ENCODE measurements around the gene GNAO1.

Gene GNAO1

DNA sequence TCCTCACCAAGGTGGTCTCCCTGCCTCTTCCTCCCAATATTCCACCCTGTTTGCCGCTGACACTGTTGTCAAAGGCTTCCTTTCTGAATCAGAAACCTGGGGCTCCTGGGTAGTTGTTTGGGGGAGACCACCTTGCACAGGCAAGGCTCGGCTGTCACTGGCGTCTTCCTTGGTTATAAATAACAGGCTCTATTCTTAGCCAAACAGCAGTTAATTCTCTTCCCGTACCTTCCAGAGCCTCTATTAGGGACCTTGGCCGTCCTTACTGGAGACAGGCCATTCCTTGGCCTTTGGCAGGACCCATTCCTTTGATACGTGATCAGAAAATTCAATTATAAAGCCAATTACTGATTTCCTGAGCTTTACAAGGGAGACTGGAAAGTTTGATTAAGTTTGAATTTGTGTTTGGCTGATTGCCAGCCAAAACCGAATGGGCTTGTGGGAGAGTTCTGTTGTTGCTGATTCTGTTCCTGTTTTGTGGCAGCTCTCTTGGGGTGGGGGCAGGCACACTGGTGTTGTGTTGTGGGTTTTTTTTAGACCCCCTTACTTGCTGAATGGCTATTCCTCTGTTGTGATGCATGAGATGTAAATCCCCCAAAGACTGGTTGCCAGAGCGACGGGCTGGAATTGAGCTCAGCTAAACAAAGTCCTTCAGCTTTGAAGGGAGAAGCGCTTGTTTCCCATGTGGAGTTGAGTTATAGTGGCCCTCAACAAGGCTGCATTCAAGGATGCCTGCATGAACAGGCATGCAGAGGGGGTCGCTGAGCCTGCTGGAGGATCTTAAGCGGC, 104.6 kb downstream of the GNAO1 start:
- no peak for DNase-seq

DNA sequence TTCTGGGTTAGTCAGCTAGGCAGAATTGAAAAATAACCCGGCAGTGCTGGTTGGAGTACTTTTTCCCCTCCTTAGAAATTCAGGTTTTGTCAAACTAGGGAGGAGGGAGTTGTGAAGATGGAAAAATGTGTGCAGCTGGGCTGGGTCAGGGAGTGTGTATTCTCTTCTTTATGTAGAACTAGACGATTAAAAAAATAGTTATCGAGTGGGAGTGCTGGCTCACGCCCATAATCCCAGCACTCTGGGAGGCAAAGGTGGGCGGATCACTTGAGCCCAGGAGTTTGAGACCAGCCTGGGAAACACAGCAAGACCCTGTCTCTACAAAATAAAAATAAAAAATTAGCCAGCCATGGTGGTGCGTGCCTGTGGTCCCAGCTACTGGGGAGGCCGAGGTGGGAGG, 106.4 kb downstream of the GNAO1 start:
- DNase-seq = no peak

DNA sequence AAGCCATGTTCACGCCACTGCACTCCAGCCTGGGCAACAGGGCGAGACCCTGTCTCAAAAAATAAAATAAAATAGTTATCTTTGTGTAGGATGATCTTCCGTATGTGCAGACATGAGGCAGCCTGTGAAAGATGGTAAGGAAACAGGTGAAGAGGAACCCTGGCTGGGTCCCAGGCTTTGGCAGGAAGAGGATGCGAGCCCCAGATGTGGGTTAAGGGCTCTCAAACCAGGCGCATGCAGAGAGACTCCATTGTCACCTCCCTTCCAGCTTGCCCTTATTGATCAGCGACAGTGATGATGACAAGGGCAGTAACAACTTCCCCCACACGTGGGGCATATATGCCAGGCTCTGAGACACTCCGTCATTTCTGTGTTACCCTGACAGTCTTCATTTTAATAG, 106.8 kb downstream of the GNAO1 start:
- DNase-seq = no peak

DNA sequence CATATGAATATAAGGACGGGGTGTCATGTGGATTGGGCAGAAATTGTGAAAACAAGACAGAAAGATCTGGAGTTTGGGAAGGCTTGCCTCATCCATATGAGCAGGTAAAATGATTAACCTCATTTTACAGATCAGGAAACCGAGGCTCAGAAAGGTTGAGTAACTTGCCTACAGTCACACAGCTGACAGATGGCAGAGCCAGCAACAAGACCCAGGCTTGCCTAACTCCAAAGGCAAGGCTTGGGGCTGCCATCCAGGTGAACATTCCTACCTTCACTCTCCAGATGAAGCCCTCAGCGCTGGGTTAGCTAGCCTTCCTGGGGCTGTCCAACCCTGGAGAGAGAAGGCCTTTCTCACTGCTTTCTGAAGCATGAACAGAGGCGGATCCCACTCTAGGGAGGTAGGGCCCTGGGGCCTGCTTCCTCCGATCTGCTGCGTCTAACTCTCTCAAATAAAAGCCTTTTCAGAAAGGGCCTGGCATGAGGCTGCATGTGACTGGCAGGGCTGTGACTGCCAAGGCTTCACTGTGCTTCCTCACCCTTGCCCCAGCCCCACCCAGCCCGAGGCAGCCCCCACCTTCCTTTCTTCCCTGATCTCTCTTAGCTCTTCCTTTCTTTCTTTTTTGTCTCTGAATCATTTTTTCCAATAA, 107.8 kb downstream of the GNAO1 start:
- DNase-seq = no peak

DNA sequence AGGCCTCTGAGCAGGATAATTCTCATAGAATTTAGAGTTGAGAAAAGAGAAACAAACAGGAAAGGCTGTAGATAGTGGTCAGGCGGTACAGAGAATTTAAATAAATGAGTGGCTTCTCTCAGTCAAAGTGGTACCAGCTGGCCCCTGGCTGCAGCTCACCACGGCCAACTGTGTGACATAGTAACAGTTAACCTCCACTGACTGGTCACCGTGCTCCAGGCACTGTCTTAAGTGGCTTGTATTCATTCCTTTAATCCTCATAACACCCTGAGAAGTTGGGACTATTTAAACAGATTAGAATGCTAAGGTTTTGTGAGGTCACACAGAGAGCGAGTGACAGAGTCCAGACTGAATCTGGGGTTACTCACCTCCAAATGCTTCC, 108.9 kb downstream of the GNAO1 start:
- DNase-seq = no peak

DNA sequence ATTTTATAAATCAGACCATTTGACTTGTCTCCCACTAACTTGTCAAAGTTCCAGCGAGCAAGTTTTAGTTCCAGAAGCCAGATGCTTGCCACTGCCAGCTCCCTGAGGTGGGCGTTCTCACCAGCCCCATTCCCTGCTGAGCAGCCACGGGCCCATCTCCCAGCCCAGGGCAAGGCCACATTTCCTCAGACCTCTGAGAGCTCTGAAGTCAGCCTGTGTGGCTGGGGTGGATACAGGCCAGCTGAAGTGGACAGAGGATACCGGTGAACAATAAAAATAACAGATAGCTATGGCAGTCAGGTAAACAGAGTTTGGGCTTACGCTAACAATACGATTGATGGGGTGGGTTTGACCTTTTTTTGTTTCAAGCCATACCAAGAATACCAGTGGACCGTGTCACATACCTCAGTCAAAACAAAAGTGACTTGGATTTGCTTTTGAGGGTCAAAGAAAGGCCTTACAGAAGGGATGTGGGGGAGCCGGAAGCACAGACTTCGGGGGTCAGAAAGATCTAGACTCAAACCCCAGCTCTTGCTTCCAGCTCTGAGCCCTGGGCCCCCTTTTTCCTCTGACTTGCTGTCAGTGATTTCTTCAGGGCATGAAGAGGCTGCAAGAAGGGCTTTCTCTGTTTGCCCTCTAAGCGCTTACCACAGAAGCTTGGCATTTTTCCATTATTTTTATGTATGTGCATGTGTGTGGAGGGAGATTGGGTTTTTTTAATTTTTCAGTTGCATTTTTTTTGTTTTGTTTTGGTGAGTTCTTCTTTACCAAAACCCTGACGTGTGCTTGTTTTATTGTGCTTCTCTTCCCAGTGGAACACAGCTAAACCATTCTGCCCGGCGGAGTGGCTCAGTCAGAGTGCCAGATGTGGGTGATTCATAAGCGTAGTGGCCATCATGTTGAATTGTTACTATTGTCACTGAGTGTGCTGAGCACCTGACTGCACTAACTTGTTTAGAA, 109.9 kb downstream of the GNAO1 start:
- no peak for DNase-seq

DNA sequence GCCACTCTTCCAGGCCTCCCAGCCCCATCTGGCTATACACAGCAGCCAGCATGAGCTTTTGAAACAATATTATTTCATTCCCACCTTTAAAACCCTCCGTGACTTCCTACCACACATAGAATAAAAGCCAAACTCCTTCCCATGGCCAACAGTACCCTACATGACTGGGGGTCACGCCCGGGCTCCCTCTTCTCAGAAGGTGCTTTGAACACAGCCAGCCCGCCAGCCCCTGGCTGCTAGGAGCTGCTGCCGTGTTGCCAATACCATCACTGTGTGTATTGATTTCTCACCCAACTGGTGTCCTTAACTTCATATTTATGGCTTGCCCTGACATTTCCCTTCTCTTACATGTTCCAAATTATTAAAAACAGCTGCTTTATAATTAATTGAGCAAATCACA, 111.2 kb downstream of the GNAO1 start:
- DNase-seq = no peak

DNA sequence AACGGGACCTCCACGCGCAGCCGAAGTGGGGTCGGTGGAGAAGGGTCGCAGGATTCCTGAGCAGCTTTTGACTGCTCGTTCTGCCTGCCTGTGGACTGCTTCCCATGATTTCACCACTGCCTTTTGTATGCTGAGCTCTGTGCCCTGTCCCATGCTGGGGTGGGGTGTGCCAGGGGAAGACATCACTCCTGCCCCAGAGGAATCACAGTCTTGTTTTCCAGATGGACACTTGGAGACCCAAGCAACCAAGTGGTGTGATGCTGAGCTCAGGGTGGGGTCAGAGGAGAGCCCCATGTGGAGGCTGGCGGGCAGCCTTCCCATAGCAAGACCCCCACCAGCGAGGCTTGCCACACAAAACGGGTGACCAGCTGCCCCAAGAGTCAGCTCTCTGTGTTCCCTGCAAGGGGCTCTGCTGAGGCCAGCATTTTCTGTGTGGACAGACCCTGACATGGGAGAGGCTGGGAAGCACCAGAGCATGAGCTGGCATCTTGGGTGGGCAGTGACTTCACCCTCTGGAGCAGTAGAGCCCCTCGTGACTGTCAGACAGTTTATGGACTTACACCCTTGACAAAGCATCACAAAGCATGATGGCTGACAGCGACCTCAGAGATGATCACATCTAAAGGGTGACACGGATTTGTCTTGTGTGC, 111.9 kb downstream of the GNAO1 start:
- no peak for DNase-seq

DNA sequence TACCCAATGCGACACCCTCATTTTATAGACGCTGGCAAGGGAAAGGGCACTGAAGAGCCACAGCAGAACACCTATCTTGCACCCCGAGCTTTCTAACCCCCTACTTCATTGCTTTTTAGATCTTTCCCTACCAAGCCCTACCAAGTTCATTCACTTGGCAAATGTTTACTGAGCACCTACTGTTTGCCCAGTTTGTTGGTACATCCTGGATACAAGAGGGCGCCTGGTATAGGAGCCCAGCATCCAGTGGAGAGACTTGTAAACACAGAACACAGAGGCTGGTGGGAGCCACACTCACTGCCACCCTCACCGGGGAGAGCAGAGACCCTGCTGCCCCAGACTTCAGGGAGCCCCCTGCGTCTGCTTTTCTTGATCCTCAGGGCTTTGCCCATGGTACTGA, 112.6 kb downstream of the GNAO1 start:
- DNase-seq = no peak

DNA sequence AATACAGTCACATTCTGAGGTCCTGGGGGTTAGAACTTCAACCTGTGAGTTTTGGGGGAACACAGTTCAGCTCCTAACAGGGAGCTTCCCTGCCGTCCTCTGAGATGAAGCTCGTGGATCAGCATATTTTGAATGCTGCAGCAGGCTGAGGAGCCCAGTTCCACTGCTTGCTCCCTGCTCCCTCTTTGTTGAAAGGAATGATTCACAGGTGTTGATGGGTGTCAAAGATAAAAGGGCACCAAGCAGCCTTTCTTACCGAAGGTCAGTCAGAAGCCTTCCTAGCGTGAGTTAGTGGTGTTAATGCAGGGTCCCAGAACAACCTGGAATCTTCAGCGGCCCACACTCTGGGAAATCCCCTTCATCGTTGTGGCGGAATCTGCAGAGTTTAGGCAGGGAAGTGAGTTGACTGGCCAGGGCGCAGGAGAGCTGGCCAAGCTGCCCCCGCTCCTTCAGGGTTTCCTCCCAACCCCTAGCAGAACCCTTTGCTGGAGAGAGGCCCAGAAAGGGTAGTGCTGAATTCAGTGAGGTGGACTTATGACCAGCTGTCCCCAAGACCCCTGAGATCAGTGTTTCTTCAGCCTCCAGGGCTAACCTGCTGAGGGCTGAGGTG, 114.8 kb downstream of the GNAO1 start:
- no peak for DNase-seq

DNA sequence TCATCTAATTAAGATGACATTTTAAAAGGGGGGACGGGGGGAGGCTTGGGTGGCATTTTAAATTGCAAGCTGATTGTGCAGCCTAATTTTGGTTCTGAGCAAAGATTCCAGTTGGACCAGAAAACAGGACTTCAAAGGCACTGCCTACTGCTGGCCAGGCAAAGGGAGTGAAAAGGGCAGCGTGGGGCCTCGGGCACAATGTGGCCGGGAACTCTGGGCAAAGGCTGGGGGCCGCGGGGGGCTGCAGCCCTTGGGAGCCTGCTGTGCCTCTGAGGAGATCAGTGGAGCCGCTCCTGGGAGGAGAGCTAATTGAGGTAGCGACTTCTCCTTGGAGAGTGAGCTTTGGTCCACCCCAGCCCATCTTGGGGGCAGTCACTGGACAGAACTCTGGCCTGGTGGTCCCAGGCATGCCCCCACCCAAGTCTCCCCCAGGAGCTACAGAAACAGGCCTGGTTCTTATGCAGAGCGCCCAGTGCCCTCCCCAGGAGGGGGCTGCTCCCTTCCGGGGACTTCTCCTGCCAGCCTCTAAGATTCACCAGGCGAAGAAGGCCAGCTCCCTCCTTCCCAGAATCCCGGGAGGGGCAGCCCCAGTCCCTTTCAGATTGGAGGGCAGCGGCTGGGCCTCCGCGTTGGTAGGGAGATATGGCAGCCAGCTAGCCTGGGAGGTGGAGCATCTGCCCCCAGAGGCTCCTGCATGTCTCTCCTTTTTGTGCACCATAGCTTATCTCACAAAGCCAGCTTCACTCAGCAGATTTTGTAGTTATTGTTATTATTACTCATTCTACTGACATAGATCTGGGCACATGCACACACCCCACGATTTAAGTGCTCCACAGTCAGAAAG, 115.6 kb downstream of the GNAO1 start:
- no peak for DNase-seq

DNA sequence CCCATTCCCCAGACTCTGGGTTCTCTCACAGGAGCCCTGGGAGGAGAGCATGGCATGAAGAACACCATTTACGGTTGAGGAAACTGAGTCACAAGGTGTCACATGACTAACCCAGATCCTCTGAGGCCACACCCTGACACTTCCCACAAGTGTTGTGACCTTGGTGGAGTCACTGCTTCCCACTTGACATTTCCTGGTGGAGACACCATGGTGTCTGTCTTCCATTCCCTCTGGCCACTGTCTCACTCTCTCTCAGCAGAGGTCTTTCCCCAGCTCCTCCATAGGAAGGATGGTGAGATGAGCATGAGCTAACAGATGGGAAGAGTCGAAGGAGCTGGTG, 116.2 kb downstream of the GNAO1 start:
- DNase-seq = no peak

DNA sequence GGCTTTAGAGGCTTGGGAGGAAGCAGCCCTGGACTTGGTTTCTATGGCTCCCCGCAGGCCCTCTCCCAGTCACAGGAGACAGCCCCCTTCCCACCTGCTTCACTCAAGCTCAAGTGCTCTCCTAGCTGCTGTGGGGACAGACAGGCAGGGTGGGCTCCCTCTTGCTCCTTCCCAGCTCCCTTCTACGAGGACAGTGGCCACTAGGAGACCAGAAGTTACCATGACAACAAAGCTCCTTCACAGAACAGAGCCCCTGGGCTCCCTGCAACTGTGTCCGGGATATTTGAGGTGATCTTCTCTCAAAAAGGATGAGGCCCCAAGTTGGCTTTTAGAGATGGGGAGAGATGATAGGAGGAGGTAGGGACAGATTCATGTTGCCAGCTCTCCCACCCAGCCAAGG, 117.7 kb downstream of the GNAO1 start:
- DNase-seq = no peak

DNA sequence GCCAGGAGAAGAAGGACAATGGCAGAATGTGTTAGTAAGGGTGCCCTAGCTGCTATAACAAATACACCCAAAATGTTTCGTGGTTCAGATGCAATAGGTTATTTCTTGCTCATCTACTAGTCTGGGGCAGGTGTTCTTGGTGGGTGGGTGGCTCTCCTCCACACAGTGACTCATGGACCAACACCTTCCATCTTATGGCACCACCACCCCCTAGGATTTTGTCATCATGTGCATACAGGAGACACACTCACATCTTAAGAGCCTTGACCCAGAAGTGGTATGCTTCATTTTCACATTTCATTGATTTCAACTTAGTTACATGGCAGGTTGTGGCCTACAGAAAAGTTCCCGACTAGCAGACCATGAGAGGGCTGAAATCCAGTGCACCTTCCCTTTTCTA, 119.4 kb downstream of the GNAO1 start:
- no peak for DNase-seq

DNA sequence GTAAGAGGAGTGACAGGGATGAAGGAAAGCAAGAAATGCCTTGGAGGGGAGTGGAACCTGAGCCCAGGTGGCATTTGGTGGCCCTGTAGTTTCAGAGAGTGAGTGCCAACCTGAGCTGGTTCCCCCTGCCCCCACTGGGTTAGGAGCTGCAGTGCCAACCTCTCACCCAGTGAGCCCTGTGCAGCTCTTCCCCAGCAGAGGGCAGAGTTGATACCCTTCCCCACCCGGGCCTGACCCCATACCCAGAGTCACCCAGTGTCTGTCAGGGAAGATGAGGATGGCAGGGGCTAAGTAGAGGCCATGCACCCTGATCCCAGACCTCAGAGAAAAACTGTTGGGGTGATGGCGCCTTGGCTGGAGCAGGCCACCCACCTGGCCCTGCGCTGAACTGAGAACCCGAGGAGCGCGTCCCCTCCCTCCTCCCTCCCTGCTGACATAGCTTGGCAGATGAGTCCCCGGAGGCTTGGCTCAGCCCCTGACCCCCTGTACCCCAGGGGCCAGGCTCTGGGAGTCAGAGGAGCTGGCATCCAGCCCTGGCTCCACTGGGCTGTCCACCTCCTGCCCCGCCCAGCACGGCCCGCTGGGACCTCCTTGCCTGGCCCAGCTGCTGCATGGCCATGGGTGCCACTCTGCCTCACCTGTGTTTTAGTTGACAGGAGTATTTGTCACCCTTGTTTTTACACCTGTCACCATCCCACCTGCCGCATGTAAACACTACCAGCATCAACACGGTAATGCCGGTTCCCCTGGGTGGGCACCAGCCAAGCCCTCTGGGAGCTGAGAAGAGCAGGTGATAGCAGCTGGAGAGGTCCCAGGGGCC, 120.1 kb downstream of the GNAO1 start:
- peak; percentile 69 for DNase-seq

DNA sequence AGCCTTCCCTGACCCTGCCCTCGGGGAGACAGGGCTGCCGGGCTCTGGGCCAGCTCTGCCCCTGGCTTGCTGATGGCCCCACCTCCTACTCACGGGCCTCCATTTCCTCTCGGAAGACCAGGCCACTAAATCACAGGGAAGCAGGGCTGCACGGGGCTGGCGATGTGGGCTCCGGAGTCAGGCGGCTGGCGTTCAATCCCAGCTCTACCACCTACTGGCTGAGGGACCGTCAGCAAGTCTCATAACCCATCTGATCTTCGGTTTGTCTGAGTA, 120.7 kb downstream of the GNAO1 start:
- DNase-seq = no peak

DNA sequence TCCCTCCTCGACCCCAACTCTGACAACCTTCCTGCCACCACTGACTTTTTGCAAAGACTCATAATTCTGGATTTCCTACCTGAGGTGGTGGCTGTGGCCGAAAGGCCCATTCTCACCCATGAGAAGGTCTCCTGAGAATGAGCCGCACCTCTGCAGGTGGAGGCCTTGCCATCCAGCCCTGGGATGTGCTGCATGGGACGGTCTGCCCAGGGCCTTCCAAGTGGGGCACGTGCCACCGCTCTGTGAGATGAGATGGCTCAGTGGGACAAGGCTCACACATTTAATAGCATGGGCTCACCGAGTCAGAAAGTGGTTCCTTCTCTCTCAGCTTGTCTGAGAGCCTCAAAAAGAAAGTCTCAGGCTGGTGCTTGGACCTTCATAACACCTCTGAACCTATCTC, 121.3 kb downstream of the GNAO1 start:
- DNase-seq = no peak

DNA sequence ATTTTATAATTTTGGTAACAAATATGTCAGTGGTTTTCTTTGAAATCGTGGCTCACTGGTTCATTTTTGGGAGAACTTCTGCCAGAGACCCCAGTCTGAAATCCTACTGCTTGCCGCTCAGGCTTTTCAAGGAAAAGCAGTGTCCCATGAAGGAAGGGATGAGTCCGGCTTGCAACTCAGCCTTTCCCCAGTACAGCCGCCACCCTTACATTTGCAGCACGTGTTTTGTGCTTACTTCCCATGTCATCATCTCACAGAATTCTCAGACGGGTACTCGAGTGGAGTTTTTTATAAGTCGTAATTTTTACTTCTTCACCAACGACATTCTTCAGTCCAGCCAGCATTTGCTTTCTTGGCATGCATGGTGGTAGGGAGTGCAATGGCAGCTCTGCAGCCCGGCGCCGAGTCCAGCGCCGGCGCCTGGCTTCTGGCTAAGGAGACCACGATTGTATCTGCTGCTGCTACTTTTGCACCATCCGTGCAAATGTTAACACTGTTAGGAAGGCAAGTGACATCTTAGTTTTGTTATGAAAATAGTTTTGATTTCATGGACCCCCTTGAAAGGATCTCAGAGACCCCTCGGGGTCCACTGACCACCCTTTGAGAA, 123.1 kb downstream of the GNAO1 start:
- no peak for DNase-seq

DNA sequence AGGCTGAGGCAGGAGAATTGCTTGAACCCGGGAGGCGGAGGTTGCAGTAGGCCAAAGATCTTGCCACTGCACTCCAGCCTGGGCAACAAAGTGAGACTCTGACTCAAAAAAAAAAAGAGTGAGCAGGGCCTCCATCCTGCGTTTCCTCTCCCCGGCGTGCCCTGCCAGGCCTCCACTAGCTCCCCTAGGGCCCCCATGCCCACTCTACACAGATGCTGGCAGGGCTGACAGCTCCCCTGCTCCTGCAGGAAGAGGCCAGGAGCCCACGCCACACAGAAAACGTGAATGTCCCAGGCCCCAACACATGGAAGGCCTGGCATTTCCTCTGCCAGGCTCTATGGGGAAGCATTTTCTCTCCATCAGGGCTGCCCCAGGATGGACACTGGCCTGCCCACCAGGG, 124.7 kb downstream of the GNAO1 start:
- no peak for DNase-seq

DNA sequence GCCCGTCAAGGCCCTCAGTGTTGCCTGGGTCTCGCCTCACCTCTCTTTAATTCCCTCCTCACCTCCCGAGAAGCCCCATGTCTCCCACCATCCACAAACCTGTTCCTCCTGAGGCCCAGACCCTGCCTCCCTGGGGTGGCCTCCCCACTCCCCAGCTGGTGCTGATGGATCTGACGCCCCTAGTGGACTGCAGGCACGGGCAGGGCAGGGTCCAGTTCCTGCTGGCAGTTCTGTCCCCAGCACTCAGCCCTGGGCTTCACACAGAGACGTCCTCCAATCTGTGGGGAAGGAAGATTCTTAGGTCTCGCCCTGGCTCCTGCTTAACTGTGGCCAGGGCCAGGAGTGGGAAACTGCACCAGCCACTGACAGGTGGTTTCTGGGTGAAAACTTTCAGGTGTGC, 125.3 kb downstream of the GNAO1 start:
- DNase-seq = no peak
